ENCODE data around the gene SSRP1. TPM values are rescaled to one million over a fixed set of nuclear protein-coding genes. Genes with fewer than 3 reads are reported as not detected.

The SSRP1 gene
- total and polyA plus RNA-seq, 12 donors: 22.6 to 73.2 (median 35.4) TPM

DNA sequence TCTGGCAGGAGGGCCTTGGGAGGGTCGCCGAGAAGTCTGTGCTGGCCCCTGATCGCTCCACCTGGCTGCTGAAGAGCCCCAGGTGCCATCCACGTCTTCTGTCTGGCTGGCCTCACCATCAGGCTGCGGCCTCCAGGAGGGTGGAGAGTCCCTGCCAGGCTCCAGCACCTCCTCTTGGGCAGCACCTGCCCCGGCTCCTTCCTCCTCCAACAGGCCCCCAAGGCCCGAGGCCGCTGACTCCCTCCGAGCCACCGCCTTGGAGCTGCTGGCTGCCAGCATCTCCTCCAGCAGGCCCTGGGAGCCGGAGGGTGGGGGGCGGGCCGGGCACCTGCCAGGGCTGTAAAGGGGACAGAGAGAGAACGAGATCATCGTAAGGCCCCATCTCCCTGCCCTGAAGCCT, 33.2 kb downstream of the SSRP1 start:
- Histone ChIP-seq H3K27ac (no peak overlapping the region), H3K27me3 (no peaks in the 10 kb centered on the region), H3K4me1 (peaks cover 0 to 34% (median 29%) of the 10 kb centered on the region in 9 donors), H3K4me3 (no peak overlapping the region), H3K9me3 (peaks cover 0 to 32% (median 19%) of the 10 kb centered on the region in 11 donors), H3K36me3 (peaks cover 16 to 79% (median 39%) of the 10 kb centered on the region in 9 donors)
- DNase-seq (no peak), ATAC-seq (no peak)
- intact Hi-C loops (cut with DNase I): no loop called here
- 94 to 98% methylated on average over 15 of the region's 15 CpGs for WGBS, 2 donors
- TF ChIP-seq, protein P1, sequence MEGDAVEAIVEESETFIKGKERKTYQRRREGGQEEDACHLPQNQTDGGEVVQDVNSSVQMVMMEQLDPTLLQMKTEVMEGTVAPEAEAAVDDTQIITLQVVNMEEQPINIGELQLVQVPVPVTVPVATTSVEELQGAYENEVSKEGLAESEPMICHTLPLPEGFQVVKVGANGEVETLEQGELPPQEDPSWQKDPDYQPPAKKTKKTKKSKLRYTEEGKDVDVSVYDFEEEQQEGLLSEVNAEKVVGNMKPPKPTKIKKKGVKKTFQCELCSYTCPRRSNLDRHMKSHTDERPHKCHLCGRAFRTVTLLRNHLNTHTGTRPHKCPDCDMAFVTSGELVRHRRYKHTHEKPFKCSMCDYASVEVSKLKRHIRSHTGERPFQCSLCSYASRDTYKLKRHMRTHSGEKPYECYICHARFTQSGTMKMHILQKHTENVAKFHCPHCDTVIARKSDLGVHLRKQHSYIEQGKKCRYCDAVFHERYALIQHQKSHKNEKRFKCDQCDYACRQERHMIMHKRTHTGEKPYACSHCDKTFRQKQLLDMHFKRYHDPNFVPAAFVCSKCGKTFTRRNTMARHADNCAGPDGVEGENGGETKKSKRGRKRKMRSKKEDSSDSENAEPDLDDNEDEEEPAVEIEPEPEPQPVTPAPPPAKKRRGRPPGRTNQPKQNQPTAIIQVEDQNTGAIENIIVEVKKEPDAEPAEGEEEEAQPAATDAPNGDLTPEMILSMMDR (IDR thresholded peaks at IDR 0.05): no peak

DNA sequence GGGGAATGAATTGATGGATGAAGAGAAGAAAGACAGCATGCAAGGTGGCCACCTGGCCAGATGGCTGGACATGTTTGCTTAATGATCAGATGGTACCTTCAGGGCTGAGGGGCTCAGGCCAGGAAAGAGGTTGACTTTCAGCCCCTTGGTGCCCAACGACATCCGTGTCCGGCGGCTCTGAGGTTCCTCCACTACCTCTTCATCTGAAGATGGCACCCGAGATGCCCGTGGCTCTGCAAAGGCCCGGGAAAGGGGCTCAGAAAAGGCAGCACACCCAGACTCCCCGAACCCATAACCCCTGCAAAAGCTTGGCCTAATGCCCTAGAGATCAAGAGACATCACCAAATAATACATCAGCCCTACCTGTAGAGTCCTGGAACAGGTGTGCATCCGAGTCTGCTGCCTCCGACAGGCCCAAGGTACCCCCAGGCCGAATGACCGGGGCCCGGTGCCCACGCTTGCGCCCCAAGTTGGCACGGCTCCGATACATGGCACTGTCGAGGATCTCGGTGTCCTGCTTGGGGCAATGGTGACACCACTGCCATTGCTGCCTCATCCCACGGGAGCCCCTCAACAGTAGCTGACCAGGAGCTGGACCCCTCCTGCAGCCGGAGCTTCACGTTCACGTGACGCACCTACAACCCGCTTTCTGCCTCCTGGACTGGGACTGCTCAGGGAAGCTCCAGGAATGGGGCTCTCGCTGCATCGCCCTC, 33.8 kb downstream of the SSRP1 start:
- DNase-seq (no peak), ATAC-seq (no peak)
- Histone ChIP-seq H3K4me3 (no peak overlapping the region), H3K27me3 (no peaks in the 10 kb centered on the region), H3K27ac (no peak overlapping the region), H3K36me3 (peaks cover 16 to 80% (median 39%) of the 10 kb centered on the region in 9 donors), H3K4me1 (peaks cover 0 to 28% (median 23%) of the 10 kb centered on the region in 9 donors), H3K9me3 (peaks cover 0 to 38% (median 19%) of the 10 kb centered on the region in 11 donors)
- 99% methylated on average over 27 of the region's 27 CpGs for WGBS, 2 donors
- intact Hi-C loops (cut with DNase I): no loop called here
- TF ChIP-seq, protein P1 (IDR thresholded peaks at IDR 0.05): no peak

DNA sequence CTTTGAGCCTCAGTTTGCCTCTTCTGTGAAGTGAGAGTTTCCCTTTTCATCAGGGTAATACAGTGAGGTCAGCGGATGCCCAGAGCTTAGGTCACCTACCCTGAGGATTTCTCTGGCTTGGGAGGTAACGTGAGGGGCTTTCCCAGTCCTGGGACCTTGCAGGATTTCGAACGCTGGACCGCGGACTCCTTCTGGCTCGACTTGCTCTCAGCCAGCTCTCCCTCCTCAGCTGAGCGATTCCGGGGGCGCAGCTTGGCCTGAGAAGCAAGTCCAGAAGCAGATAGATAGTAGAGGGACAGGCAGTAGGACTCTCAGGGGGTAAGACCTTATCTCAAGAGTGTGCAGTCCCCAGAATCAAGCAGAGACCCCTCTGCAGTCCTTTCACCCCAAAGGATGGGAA, 34.9 kb downstream of the SSRP1 start:
- Histone ChIP-seq H3K4me1 (peaks cover 0 to 18% (median 15%) of the 10 kb centered on the region in 9 donors), H3K4me3 (no peak overlapping the region), H3K27ac (no peak overlapping the region), H3K9me3 (peaks cover 0 to 45% (median 19%) of the 10 kb centered on the region in 11 donors), H3K27me3 (no peaks in the 10 kb centered on the region), H3K36me3 (peaks cover 16 to 73% (median 39%) of the 10 kb centered on the region in 9 donors)
- TF ChIP-seq, protein P1 (IDR thresholded peaks at IDR 0.05): no peak
- DNase-seq: no peak
- WGBS, 2 donors: 97 to 99% methylated on average over 10 of the region's 10 CpGs
- intact Hi-C loops (cut with DNase I): no loop called here
- ATAC-seq: no peak

- H3K36me3 ChIP-seq: peaks cover 16 to 64% (median 39%) of the 10 kb centered on the region in 9 donors
These were observed 36.4 kb downstream of the SSRP1 start for GRCh38 chr11:57299150-57299737.

More at GRCh38 chr11:57299150-57299737, 36.4 kb downstream of the SSRP1 start:
- 98 to 99% methylated on average over 5 of the region's 5 CpGs for WGBS, 2 donors
- Histone ChIP-seq H3K27ac (no peak overlapping the region), H3K9me3 (peaks cover 0 to 45% (median 19%) of the 10 kb centered on the region in 11 donors), H3K4me1 (peaks cover 0 to 14% (median 1%) of the 10 kb centered on the region in 9 donors), H3K27me3 (no peaks in the 10 kb centered on the region), H3K4me3 (no peak overlapping the region)
- no peak for ATAC-seq
- no peak for DNase-seq
- TF ChIP-seq, protein P1 (IDR thresholded peaks at IDR 0.05): no peak
- intact Hi-C loops (cut with DNase I): no loop called here
